ENCODE results near the gene TESMIN.

TESMIN gene

GRCh38 chr11:68680541-68681231, 70.6 kb downstream of the TESMIN start:
- FAIRE-seq: no peak
- no peak for TF ChIP-seq TAF1 (IDR thresholded peaks at IDR 0.05; ENCODE audit: low read depth, low read length)
- TF ChIP-seq SPI1 (IDR thresholded peaks at IDR 0.05; ENCODE audit: low read depth, low read length): no peak
- TF ChIP-seq POU2F2 (IDR thresholded peaks at IDR 0.05; ENCODE audit: low read depth, low read length): no peak
- TF ChIP-seq PAX5 (IDR thresholded peaks at IDR 0.05; ENCODE audit: insufficient read depth, low read length, severe bottlenecking): no peak
- TF ChIP-seq POLR2A (IDR thresholded peaks at IDR 0.05; ENCODE audit: low read depth, low read length): no peak
- no peak for TF ChIP-seq POLR2AphosphoS5 (IDR thresholded peaks at IDR 0.05; ENCODE audit: low read depth, low read length)
- no peak for DNase-seq (ENCODE audit: insufficient read length, low spot score)

GRCh38 chr11:68678031-68678441, 73.3 kb downstream of the TESMIN start:
- DNase-seq (ENCODE audit: insufficient read length, low spot score): no peak
- no peak for FAIRE-seq
- TF ChIP-seq SPI1 (IDR thresholded peaks at IDR 0.05; ENCODE audit: low read depth, low read length) (no peak), POLR2A (IDR thresholded peaks at IDR 0.05; ENCODE audit: low read depth, low read length) (no peak), TAF1 (IDR thresholded peaks at IDR 0.05; ENCODE audit: low read depth, low read length) (no peak), POLR2AphosphoS5 (IDR thresholded peaks at IDR 0.05; ENCODE audit: low read depth, low read length) (no peak), PAX5 (IDR thresholded peaks at IDR 0.05; ENCODE audit: insufficient read depth, low read length, severe bottlenecking) (no peak), POU2F2 (IDR thresholded peaks at IDR 0.05; ENCODE audit: low read depth, low read length) (no peak)

GRCh38 chr11:68677432-68677831, 73.9 kb downstream of the TESMIN start:
- FAIRE-seq: no peak
- DNase-seq (ENCODE audit: insufficient read length, low spot score): no peak
- no peak for TF ChIP-seq POLR2A (IDR thresholded peaks at IDR 0.05; ENCODE audit: low read depth, low read length)
- TF ChIP-seq TAF1 (IDR thresholded peaks at IDR 0.05; ENCODE audit: low read depth, low read length): no peak
- TF ChIP-seq SPI1 (IDR thresholded peaks at IDR 0.05; ENCODE audit: low read depth, low read length): no peak
- TF ChIP-seq POU2F2 (IDR thresholded peaks at IDR 0.05; ENCODE audit: low read depth, low read length): no peak
- TF ChIP-seq POLR2AphosphoS5 (IDR thresholded peaks at IDR 0.05; ENCODE audit: low read depth, low read length): no peak
- TF ChIP-seq PAX5 (IDR thresholded peaks at IDR 0.05; ENCODE audit: insufficient read depth, low read length, severe bottlenecking): no peak

- TF ChIP-seq TAF1 (IDR thresholded peaks at IDR 0.05; ENCODE audit: low read depth, low read length) (no peak), SPI1 (IDR thresholded peaks at IDR 0.05; ENCODE audit: low read depth, low read length) (no peak), POLR2AphosphoS5 (IDR thresholded peaks at IDR 0.05; ENCODE audit: low read depth, low read length) (no peak), PAX5 (IDR thresholded peaks at IDR 0.05; ENCODE audit: insufficient read depth, low read length, severe bottlenecking) (no peak), POU2F2 (IDR thresholded peaks at IDR 0.05; ENCODE audit: low read depth, low read length) (no peak), POLR2A (IDR thresholded peaks at IDR 0.05; ENCODE audit: low read depth, low read length) (no peak)
- DNase-seq (ENCODE audit: insufficient read length, low spot score) (no peak), FAIRE-seq (no peak)
Observed at GRCh38 chr11:68674461-68674860, 76.9 kb downstream of the TESMIN start.

- no peak for DNase-seq (ENCODE audit: insufficient read length, low spot score)
- no peak for FAIRE-seq
- TF ChIP-seq SPI1 (IDR thresholded peaks at IDR 0.05; ENCODE audit: low read depth, low read length): no peak
- no peak for TF ChIP-seq PAX5 (IDR thresholded peaks at IDR 0.05; ENCODE audit: insufficient read depth, low read length, severe bottlenecking)
- no peak for TF ChIP-seq POLR2A (IDR thresholded peaks at IDR 0.05; ENCODE audit: low read depth, low read length)
- TF ChIP-seq POLR2AphosphoS5 (IDR thresholded peaks at IDR 0.05; ENCODE audit: low read depth, low read length): no peak
- no peak for TF ChIP-seq TAF1 (IDR thresholded peaks at IDR 0.05; ENCODE audit: low read depth, low read length)
- TF ChIP-seq POU2F2 (IDR thresholded peaks at IDR 0.05; ENCODE audit: low read depth, low read length): no peak
Observed at GRCh38 chr11:68673991-68674390, 77.3 kb downstream of the TESMIN start.

GRCh38 chr11:68673306-68673945, 77.9 kb downstream of the TESMIN start:
- DNase-seq (ENCODE audit: insufficient read length, low spot score) (no peak), FAIRE-seq (no peak)
- TF ChIP-seq POLR2AphosphoS5 (IDR thresholded peaks at IDR 0.05; ENCODE audit: low read depth, low read length) (no peak), PAX5 (IDR thresholded peaks at IDR 0.05; ENCODE audit: insufficient read depth, low read length, severe bottlenecking) (no peak), POLR2A (IDR thresholded peaks at IDR 0.05; ENCODE audit: low read depth, low read length) (no peak), POU2F2 (IDR thresholded peaks at IDR 0.05; ENCODE audit: low read depth, low read length) (no peak), TAF1 (IDR thresholded peaks at IDR 0.05; ENCODE audit: low read depth, low read length) (no peak), SPI1 (IDR thresholded peaks at IDR 0.05; ENCODE audit: low read depth, low read length) (no peak)

GRCh38 chr11:68670208-68670992, 80.9 kb downstream of the TESMIN start:
- no peak for FAIRE-seq
- no peak for TF ChIP-seq POLR2AphosphoS5 (IDR thresholded peaks at IDR 0.05; ENCODE audit: low read depth, low read length)
- no peak for TF ChIP-seq TAF1 (IDR thresholded peaks at IDR 0.05; ENCODE audit: low read depth, low read length)
- TF ChIP-seq POU2F2 (IDR thresholded peaks at IDR 0.05; ENCODE audit: low read depth, low read length): no peak
- TF ChIP-seq SPI1 (IDR thresholded peaks at IDR 0.05; ENCODE audit: low read depth, low read length): no peak
- TF ChIP-seq PAX5 (IDR thresholded peaks at IDR 0.05; ENCODE audit: insufficient read depth, low read length, severe bottlenecking): no peak
- TF ChIP-seq POLR2A (IDR thresholded peaks at IDR 0.05; ENCODE audit: low read depth, low read length): no peak
- no peak for DNase-seq (ENCODE audit: insufficient read length, low spot score)

GRCh38 chr11:68669301-68670090, 81.8 kb downstream of the TESMIN start:
- TF ChIP-seq POLR2A (IDR thresholded peaks at IDR 0.05; ENCODE audit: low read depth, low read length) (no peak), TAF1 (IDR thresholded peaks at IDR 0.05; ENCODE audit: low read depth, low read length) (no peak), PAX5 (IDR thresholded peaks at IDR 0.05; ENCODE audit: insufficient read depth, low read length, severe bottlenecking) (no peak), POLR2AphosphoS5 (IDR thresholded peaks at IDR 0.05; ENCODE audit: low read depth, low read length) (no peak), SPI1 (IDR thresholded peaks at IDR 0.05; ENCODE audit: low read depth, low read length) (no peak), POU2F2 (IDR thresholded peaks at IDR 0.05; ENCODE audit: low read depth, low read length) (no peak)
- DNase-seq (ENCODE audit: insufficient read length, low spot score): no peak
- no peak for FAIRE-seq
